ENCODE measurements around the gene BRF1. TPM values are rescaled to one million over a fixed set of nuclear protein-coding genes. Genes with fewer than 3 reads are reported as not detected.
"Not testable (repeated sequence)": the region's sequence is repeated elsewhere in the genome, so short reads cannot be mapped to it uniquely, and the experiment has no call there.

BRF1 gene
- total RNA-seq, 2 experiments from 2014 or later: 25.5 to 27.4 TPM

GRCh38 chr14:105309371-105309770 is 8.6 kb upstream of the BRF1 start:
- no peak overlapping the region for H3K4me3 Mint-ChIP-seq
- no peak for DNase-seq
- no peaks in the 10 kb centered on the region for H3K27me3 Mint-ChIP-seq
- H3K9me3 Mint-ChIP-seq: no peaks in the 10 kb centered on the region
- H3K36me3 Mint-ChIP-seq: no peaks in the 10 kb centered on the region
- ChIA-PET POLR2A (no interaction called here), CTCF (no interaction called here)
- no peak overlapping the region for H3K27ac Mint-ChIP-seq
- H3K4me1 Mint-ChIP-seq (ENCODE audit: low read depth): peaks cover 17% of the 10 kb centered on the region
- intact Hi-C loops (cut with micrococcal nuclease): no loop called here

DNA sequence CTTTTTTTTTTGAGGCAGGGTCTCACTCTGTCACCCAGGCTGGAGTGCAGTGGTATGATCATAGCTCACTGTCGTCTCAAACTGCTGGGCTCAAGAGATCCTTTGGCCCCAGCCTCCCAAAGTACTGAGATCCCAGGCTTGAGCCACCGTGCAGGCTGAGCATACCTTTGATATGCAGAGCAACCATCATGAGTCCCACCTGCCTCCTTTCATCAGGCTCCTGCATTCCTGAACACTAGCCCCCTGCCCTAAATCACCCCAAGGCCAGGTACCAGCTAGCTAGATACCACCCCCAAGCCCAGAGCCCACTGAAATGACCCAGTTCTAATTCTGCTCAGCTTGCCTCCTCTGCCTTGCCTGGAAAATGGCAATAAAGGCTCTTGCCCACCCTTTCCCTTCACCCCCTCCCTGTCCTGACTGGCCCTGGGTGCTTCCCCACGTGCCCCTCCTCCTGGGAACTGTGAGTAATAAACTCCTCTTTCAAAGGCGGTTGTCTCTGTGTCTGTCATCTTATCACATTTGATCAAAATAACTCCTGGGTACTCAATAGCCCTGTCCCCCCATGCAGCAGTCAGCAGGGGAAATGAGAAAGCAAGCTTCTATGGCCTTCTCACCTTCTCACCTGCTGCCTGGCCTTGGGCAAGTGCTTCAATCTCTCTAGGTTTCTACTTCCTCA is 6.4 kb upstream of the BRF1 start:
- Mint-ChIP-seq H3K27me3 (no peaks in the 10 kb centered on the region), H3K4me3 (no peak overlapping the region), H3K27ac (no peak overlapping the region), H3K4me1 (ENCODE audit: low read depth) (peaks cover 16% of the 10 kb centered on the region), H3K36me3 (no peaks in the 10 kb centered on the region), H3K9me3 (no peaks in the 10 kb centered on the region)
- CTCF ChIA-PET: no interaction called here
- DNase-seq: no peak
- intact Hi-C loops (cut with micrococcal nuclease): no loop called here
- POLR2A ChIA-PET: no interaction called here

DNA sequence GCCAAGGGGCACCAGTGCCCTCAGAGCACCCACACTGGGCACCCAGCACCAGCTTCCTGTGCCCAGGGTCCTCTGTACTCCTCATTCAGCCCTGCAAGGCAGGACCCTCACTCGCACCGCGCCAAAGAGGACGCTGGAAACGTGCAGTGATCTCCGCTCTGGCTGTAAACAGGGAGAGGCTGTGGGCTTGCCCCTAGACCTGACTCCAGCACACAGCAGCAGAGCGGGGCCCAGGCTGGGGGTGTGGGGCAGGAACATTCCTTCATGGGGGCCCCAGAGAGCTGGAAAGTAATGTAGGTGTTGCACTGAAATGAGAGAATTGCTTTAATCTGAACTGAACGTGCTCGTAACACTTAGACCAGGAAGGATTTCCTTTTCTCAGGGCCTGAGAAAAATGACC is 5.0 kb upstream of the BRF1 start:
- no peaks in the 10 kb centered on the region for H3K36me3 Mint-ChIP-seq
- H3K27ac Mint-ChIP-seq: no peak overlapping the region
- intact Hi-C loops (cut with micrococcal nuclease): no loop called here
- ChIA-PET CTCF (no interaction called here), POLR2A (no interaction called here)
- no peaks in the 10 kb centered on the region for H3K9me3 Mint-ChIP-seq
- H3K27me3 Mint-ChIP-seq: no peaks in the 10 kb centered on the region
- peaks cover 17% of the 10 kb centered on the region for H3K4me1 Mint-ChIP-seq (ENCODE audit: low read depth)
- DNase-seq: no peak
- H3K4me3 Mint-ChIP-seq: no peak overlapping the region

DNA sequence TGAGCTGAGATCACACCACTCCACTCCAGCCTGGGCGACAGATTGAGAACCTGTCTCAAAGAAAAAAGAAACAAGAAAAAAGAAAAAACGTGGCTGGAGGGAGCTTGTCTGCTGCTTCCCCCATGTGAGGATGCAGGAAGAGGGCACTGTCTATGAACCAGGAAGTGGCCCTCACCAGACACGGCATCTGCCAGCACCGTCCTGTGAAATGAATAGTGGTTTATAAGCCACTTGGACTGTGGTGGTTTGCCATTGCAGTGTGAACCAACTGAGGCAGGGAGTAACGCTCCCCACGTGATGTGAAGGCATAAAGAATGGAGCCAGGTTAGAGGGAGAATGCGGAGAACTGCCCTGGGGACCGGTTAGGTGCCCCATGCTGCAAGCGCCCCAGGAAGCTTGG is 4.5 kb upstream of the BRF1 start:
- H3K9me3 Mint-ChIP-seq: no peaks in the 10 kb centered on the region
- no peaks in the 10 kb centered on the region for H3K36me3 Mint-ChIP-seq
- intact Hi-C loops (cut with micrococcal nuclease): no loop called here
- H3K4me3 Mint-ChIP-seq: no peak overlapping the region
- H3K27ac Mint-ChIP-seq: peak overlapping the region; percentile 64
- peak; percentile 25 for DNase-seq
- no peaks in the 10 kb centered on the region for H3K27me3 Mint-ChIP-seq
- H3K4me1 Mint-ChIP-seq (ENCODE audit: low read depth): peaks cover 17% of the 10 kb centered on the region
- POLR2A ChIA-PET: no interaction called here
- CTCF ChIA-PET: no interaction called here

DNA sequence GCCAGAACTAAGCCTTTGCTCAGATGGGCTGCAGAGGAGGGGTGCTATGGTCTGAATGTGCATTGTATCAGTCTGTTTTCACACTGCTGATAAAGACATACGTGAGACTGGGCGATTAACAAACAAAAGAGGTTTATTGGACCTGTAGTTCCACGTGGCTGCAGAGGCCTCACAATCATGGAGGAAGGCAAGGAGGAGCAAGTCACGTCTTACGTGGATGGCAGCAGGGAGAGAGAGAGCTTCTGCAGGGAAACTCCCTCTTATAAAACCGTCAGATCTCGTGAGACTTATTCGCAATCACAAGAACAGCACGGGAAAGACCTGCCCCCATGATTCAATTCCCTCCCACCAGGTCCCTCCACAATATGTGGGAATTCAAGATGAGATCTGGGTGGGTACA is 3.8 kb upstream of the BRF1 start:
- no peak overlapping the region for H3K4me3 Mint-ChIP-seq
- ChIA-PET POLR2A (no interaction called here), CTCF (no interaction called here)
- no peaks in the 10 kb centered on the region for H3K9me3 Mint-ChIP-seq
- no peak for DNase-seq
- no peaks in the 10 kb centered on the region for H3K27me3 Mint-ChIP-seq
- no peak overlapping the region for H3K27ac Mint-ChIP-seq
- intact Hi-C loops (cut with micrococcal nuclease): loop anchor here (5.0 kb wide), 2 partner anchors 212 to 552 kb away; partner anchors contain the start of gene SIVA1
- peaks cover 21% of the 10 kb centered on the region for H3K4me1 Mint-ChIP-seq (ENCODE audit: low read depth)
- no peaks in the 10 kb centered on the region for H3K36me3 Mint-ChIP-seq

GRCh38 chr14:105303949-105304348 is 3.1 kb upstream of the BRF1 start:
- Mint-ChIP-seq H3K27me3 (no peaks in the 10 kb centered on the region), H3K4me1 (ENCODE audit: low read depth) (peaks cover 26% of the 10 kb centered on the region), H3K27ac (no peak overlapping the region), H3K36me3 (no peaks in the 10 kb centered on the region), H3K9me3 (no peaks in the 10 kb centered on the region), H3K4me3 (no peak overlapping the region)
- ChIA-PET CTCF (no interaction called here), POLR2A (no interaction called here)
- no peak for DNase-seq
- intact Hi-C loops (cut with micrococcal nuclease): loop anchor here (5.0 kb wide), 2 partner anchors 212 to 552 kb away; partner anchors contain the start of gene SIVA1

- Mint-ChIP-seq H3K4me1 (ENCODE audit: low read depth) (peaks cover 27% of the 10 kb centered on the region), H3K4me3 (peak overlapping the region; percentile 84)
- H3K36me3 Mint-ChIP-seq, H3K9me3 Mint-ChIP-seq, H3K27me3 Mint-ChIP-seq, DNase-seq, H3K27ac Mint-ChIP-seq: not testable (repeated sequence)
- ChIA-PET CTCF (interaction anchor here (1.1 to 1.2 kb wide), 2 partner anchors 11 to 97 kb away, joined by 3 to 4 read pairs; no protein-coding TSS in a partner anchor), POLR2A (interaction anchor here (1.1 to 1.2 kb wide), 2 partner anchors 180 to 236 kb away, joined by 3 to 4 read pairs; partner anchors contain the start of gene GPR132)
- intact Hi-C loops (cut with micrococcal nuclease): loop anchor here (1.0 to 5.0 kb wide), 5 partner anchors 12 to 550 kb away; partner anchors contain the start of genes CDCA4, PACS2 and SIVA1
Observed at GRCh38 chr14:105301915-105302249, 1.1 kb upstream of the BRF1 start.

DNA sequence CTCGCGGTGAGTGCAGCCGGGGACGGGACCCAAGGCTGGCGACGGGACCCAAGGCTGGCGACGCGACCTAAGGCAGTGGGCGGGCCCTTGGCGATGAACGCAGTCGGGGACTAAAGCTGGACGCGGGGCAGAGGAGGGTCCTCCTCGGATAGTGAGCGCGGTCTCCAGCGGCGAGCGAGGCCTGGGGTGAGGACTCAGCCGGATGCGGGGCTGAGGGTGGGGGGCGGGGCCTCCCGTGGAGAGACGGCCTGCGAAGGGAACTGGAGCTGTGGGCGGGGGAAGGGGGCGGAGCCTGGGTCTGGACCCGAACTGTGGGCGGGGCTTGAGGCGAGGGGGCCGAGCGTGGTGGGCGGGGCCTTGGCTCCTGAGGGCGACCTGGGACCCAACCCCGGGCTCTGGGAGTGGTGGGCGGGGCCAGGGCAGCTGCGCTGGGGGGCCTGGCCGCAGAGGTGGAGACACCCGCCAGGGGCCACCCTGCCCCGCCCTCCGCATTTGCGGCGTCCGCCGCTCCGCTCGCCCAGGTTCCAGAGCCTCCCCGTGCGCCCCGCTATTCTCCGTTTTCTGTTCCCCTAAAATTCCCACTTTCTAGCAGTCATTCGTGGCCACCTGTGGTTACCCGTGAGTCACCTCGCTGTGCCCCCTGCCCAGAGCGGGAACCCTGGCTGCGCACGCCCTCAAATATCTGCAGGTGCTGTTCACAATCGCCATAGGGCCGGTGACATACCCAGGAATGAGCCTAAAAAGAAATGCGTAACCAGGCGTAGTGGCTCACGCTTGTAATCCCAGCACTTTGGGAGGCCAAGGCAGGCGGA is 508 bp upstream of the BRF1 start:
- peak overlapping the region; percentile 84 for H3K4me3 Mint-ChIP-seq
- ChIA-PET POLR2A (interaction anchor here (0.7 to 2.5 kb wide), 10 partner anchors 9 to 302 kb away, joined by 3 to 34 read pairs (median 4); partner anchors contain the start of genes BTBD6, CDCA4, GPR132 and PACS2), CTCF (interaction anchor here (0.7 to 1.3 kb wide), 8 partner anchors 13 to 214 kb away, joined by 3 to 7 read pairs (median 4); partner anchors contain the start of genes BTBD6 and PACS2)
- no peaks in the 10 kb centered on the region for H3K36me3 Mint-ChIP-seq
- no peaks in the 10 kb centered on the region for H3K27me3 Mint-ChIP-seq
- DNase-seq: peak; percentile 99
- intact Hi-C loops (cut with micrococcal nuclease): loop anchor here (1.0 to 5.0 kb wide), 5 partner anchors 13 to 549 kb away; partner anchors contain the start of genes CDCA4, PACS2 and SIVA1
- H3K9me3 Mint-ChIP-seq: no peaks in the 10 kb centered on the region
- H3K27ac Mint-ChIP-seq: peak overlapping the region; percentile 93
- peaks cover 27% of the 10 kb centered on the region for H3K4me1 Mint-ChIP-seq (ENCODE audit: low read depth)

DNA sequence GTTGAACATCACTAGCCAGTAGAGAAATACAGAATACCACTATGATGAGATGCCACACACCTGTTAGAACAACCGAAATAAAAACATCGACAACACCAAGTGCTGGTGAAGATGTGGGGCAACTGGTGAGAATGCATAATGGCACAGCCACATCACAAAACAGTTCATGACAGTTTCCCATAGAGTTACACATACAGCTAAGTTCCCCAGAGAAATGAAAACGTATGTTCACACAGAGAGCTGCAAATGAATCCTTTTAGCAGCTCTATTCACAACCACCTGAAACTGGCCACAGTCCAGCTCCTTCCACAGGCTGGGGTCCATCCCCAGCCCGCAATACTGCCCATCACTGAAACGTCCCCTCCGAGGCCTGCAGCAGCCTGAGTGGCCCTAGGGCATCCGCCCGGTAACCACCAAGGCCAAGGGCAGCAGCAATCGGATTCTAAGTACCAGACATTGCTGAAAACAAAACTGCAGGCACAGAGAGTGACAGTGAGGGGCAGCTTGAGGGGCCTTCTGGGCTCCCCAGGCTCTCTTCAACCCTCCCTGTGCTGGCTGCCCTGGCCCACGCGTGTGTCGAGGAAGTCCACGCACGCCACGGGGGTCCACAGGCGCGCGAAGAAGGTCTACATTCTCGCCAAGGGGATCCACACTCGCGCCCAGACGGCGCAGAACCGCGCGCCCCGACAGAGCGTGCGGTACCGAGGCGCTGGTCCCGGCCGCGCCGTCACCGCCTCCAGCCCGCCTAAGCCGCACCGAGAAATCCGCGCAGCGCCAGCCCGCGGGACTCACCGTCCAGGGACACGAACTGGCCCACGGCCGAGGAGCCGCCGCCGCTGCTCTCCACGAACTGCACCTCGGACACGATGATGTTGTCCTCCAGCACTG is 903 bp downstream of the BRF1 start:
- Mint-ChIP-seq H3K36me3 (no peaks in the 10 kb centered on the region), H3K4me3 (peak overlapping the region; percentile 84), H3K4me1 (ENCODE audit: low read depth) (peaks cover 23% of the 10 kb centered on the region), H3K9me3 (no peaks in the 10 kb centered on the region), H3K27ac (peak overlapping the region; percentile 71), H3K27me3 (no peaks in the 10 kb centered on the region)
- CTCF ChIA-PET: interaction anchor here (0.6 to 1.5 kb wide), 3 partner anchors 71 to 278 kb away, joined by 4 to 6 read pairs (median 5); no protein-coding TSS in a partner anchor
- POLR2A ChIA-PET: interaction anchor here (1.4 to 2.5 kb wide), 4 partner anchors 8 to 52 kb away, joined by 5 to 34 read pairs (median 8); partner anchors contain the start of genes BTBD6 and PACS2
- peak; percentile 38 for DNase-seq
- intact Hi-C loops (cut with micrococcal nuclease): loop anchor here (2.0 to 5.0 kb wide), 3 partner anchors 208 to 548 kb away; partner anchors contain the start of genes CDCA4 and SIVA1

GRCh38 chr14:105297311-105297710 is 3.5 kb downstream of the BRF1 start:
- H3K27me3 Mint-ChIP-seq; H3K27ac Mint-ChIP-seq; H3K36me3 Mint-ChIP-seq; DNase-seq; H3K4me3 Mint-ChIP-seq; H3K9me3 Mint-ChIP-seq; intact Hi-C loops (cut with micrococcal nuclease); POLR2A ChIA-PET: not testable (repeated sequence)
- H3K4me1 Mint-ChIP-seq (ENCODE audit: low read depth): peaks cover 45% of the 10 kb centered on the region
- CTCF ChIA-PET: interaction anchor here (0.8 to 1.4 kb wide), 2 partner anchors 55 to 207 kb away, joined by 3 to 4 read pairs; no protein-coding TSS in a partner anchor

DNA sequence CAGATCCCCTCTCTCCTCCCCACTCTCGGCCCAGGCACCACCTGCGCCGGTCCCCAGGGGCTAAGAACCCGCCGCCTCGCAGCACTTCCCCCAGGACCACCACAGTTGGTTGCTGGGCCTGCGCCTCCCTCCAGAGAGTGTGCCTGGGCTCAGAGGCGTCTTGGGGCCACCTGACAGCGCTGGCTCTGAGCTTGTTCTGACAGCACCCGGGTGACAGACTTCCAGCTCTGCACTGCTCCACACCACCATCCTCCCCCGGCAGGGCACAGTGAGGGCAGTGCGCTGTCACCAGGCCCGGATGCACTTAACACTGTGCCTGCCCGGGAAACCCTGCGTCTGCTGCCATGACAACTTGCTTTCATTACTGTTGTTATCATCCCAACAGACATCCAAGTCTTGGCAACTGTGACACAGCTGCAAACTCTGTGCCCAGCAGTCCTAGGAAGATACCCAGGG is 6.6 kb downstream of the BRF1 start:
- peak; percentile 85 for DNase-seq
- ChIA-PET CTCF (no interaction called here), POLR2A (interaction anchor here (1.2 to 2.4 kb wide), 3 partner anchors 12 to 46 kb away, joined by 3 to 9 read pairs (median 4); partner anchors contain the start of genes BTBD6 and PACS2)
- intact Hi-C loops (cut with micrococcal nuclease): loop anchor here (5.0 kb wide), 1 partner anchor 92 kb away; no protein-coding TSS in a partner anchor
- Mint-ChIP-seq H3K36me3 (no peaks in the 10 kb centered on the region), H3K27ac (peak overlapping the region; percentile 76), H3K4me1 (ENCODE audit: low read depth) (peaks cover 43% of the 10 kb centered on the region), H3K27me3 (no peaks in the 10 kb centered on the region), H3K9me3 (no peaks in the 10 kb centered on the region), H3K4me3 (peak overlapping the region; percentile 39)

All from activated CD4-positive, alpha-beta memory T cell treated with anti-CD3 and anti-CD28 coated beads for 36 hours (primary cell).